Articular chondrocyte of knee joint (primary cell): Measurements from ENCODE around the gene NCAPG2. TPM values are rescaled to one million over a fixed set of nuclear protein-coding genes. Genes with fewer than 3 reads are reported as not detected.

Experiments
- small RNA-seq: library from RNA; depleted of rRNA; stranded (forward); fragments of <200 nt; gene quantifications from one replicate; pipeline ENCODE3, GENCODE V24; 2012
- total RNA-seq: library from RNA; depleted of rRNA; stranded (reverse); fragments of >200 nt; gene quantifications from 2 replicates; pipeline ENCODE4 v1.2.3, GENCODE V29; 2012

The NCAPG2 gene, protein sequence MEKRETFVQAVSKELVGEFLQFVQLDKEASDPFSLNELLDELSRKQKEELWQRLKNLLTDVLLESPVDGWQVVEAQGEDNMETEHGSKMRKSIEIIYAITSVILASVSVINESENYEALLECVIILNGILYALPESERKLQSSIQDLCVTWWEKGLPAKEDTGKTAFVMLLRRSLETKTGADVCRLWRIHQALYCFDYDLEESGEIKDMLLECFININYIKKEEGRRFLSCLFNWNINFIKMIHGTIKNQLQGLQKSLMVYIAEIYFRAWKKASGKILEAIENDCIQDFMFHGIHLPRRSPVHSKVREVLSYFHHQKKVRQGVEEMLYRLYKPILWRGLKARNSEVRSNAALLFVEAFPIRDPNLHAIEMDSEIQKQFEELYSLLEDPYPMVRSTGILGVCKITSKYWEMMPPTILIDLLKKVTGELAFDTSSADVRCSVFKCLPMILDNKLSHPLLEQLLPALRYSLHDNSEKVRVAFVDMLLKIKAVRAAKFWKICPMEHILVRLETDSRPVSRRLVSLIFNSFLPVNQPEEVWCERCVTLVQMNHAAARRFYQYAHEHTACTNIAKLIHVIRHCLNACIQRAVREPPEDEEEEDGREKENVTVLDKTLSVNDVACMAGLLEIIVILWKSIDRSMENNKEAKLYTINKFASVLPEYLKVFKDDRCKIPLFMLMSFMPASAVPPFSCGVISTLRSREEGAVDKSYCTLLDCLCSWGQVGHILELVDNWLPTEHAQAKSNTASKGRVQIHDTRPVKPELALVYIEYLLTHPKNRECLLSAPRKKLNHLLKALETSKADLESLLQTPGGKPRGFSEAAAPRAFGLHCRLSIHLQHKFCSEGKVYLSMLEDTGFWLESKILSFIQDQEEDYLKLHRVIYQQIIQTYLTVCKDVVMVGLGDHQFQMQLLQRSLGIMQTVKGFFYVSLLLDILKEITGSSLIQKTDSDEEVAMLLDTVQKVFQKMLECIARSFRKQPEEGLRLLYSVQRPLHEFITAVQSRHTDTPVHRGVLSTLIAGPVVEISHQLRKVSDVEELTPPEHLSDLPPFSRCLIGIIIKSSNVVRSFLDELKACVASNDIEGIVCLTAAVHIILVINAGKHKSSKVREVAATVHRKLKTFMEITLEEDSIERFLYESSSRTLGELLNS
- 17.2 and 19.3 TPM in 2 replicates for total RNA-seq

DNA sequence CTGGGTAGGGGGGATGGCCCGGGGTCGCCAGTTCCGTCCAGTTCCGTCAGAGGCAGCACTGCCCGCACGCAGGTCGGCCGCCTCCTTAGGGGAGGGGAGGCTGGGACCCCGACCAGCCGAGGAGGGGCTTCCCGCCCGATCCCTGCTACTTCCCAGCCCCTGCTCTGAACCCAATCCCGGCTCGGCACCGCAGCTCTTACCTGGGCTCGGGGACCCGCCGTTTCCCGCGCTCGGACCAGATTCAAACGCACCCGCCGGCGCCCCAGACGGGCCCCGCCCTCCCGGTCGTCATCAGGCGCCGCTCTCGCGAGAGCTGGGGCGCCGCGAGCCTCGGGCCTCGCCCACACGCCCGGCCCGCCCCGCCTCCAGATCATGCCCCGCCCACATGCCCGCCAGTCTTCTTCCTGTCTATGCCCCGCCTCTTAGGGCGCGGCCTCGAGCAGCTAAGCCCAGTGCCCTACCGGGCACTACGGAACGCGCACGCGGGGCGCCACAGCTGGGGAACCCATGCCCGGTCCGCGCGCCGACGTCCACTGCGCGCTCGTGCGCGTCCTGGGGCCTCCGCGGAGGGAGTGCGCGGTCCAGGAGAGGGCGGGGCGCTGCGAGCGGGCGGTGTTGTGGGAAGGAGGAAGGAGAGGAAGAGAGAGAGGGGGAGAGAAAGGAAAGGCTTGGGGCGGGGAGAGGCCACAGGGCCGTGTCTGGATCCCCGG, at the start of gene NCAPG2:
NCAPG2 (minus strand) TSS at position 281 of the 710 bp plus-strand sequence. CDS start 2,905 bp downstream, outside the sequence.

DNA sequence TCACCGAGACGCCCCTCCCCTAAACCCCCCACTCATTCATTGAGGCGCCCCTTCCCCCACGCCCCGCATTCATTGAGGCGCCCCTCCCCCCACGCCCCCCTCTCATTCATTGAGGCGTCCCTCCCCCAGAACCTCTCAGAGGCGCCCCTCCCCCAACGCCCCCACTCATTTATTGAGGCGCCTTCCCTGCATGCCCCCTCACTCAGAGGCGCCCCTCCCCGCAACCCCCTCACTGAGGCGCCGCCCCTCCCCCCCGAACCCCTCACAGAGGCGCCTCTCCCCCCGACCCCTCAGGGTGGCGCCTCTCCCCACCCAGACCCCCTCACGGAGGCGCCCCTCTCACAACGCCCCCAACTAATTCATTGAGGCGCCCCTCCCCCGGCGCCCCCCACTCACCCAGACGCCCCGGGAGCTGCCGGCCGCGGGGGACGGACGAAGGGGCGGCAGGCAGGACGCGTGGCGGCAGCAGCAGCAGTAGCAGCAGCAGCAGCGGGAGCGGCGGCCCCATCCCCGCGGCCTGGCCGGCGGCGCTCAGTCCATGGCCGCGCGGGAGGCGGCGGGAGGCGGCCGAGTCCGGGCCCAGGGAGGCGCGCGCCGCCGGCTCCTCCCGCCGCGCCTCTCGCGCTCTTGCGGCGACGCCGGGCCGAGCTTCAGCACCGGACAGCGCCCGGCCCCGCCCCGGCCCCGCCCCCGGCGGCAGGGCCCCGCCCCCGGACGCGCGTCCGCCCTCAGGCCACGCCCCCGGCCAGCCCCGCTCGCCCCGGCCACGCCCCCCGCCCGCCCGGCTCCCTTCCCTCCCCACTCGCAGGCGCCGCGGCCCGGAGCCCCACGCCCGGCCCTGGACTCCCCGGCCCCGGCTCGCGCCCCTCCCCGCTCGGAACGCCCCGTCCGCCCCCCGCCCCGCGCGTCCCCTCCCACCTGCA, 117.2 kb downstream of the NCAPG2 start, which contains the start of gene PTPRN2:
PTPRN2 (minus strand) TSS at position 662 of the 923 bp plus-strand sequence.

Small RNA genes lying within 50 kb of the gene (small RNA-seq; reads per million reads assigned to genes)
- not detected for gene MIR5707
- gene THAP5P1, result not detected

Other genes starting within 250 kb of the NCAPG2 start
- 0.26 and 0.54 TPM in 2 replicates for gene PTPRN2, start 117.0 kb downstream of the NCAPG2 start, total RNA-seq
- 164 and 171 TPM in 2 replicates for gene ESYT2, start 124.7 kb upstream of the NCAPG2 start, total RNA-seq
- 8.8 and 9.8 TPM in 2 replicates for gene DYNC2I1, start 151.8 kb upstream of the NCAPG2 start, total RNA-seq